ENCODE data around the gene FAM131A.

Gene FAM131A

GRCh38 chr3:184382326-184383032 is 45.1 kb downstream of the FAM131A start:
- Histone ChIP-seq H3K9ac (ENCODE audit: low read length) (no peak overlapping the region), H3K79me2 (ENCODE audit: insufficient read depth, low read length) (no peaks in the 10 kb centered on the region), H3K4me3 (ENCODE audit: insufficient read depth, low read length, poor library complexity, severe bottlenecking) (no peak overlapping the region), H4K20me1 (ENCODE audit: low read depth, low read length) (no peaks in the 10 kb centered on the region), H3K9me2 (replicated peaks; ENCODE audit: insufficient read depth, low read length) (no peaks in the 10 kb centered on the region), H3K27ac (ENCODE audit: low read depth, low read length) (no peak overlapping the region), H2AFZ (ENCODE audit: low read depth, low read length, severe bottlenecking) (no peak overlapping the region), H3F3A (ENCODE audit: insufficient read depth) (no peaks in the 10 kb centered on the region), H3K9me3 (ENCODE audit: insufficient read depth, low read length) (no peaks in the 10 kb centered on the region), H3K36me3 (ENCODE audit: low read length) (no peaks in the 10 kb centered on the region), H3K4me2 (ENCODE audit: low read depth, low read length, poor library complexity, severe bottlenecking) (no peak overlapping the region), H3K27me3 (ENCODE audit: low read length) (no peaks in the 10 kb centered on the region)
- TF ChIP-seq CTCF (IDR thresholded peaks at IDR 0.05; ENCODE audit: insufficient read depth, low read length, poor library complexity, severe bottlenecking) (no peak), EZH2phosphoT487 (conservative IDR thresholded peaks at IDR 0.05; ENCODE audit: low read length) (no peak)

GRCh38 chr3:184383033-184383740 is 45.8 kb downstream of the FAM131A start:
- H3K4me3 ChIP-seq (ENCODE audit: insufficient read depth, low read length, poor library complexity, severe bottlenecking), result no peak overlapping the region
- no peaks in the 10 kb centered on the region for H3K9me2 ChIP-seq (replicated peaks; ENCODE audit: insufficient read depth, low read length)
- no peaks in the 10 kb centered on the region for H3K27me3 ChIP-seq (ENCODE audit: low read length)
- H3K9me3 ChIP-seq (ENCODE audit: insufficient read depth, low read length), result no peaks in the 10 kb centered on the region
- H3F3A ChIP-seq (ENCODE audit: insufficient read depth), result no peaks in the 10 kb centered on the region
- no peak overlapping the region for H3K4me2 ChIP-seq (ENCODE audit: low read depth, low read length, poor library complexity, severe bottlenecking)
- no peak overlapping the region for H3K27ac ChIP-seq (ENCODE audit: low read depth, low read length)
- no peak overlapping the region for H3K9ac ChIP-seq (ENCODE audit: low read length)
- H4K20me1 ChIP-seq (ENCODE audit: low read depth, low read length), result no peaks in the 10 kb centered on the region
- H3K36me3 ChIP-seq (ENCODE audit: low read length), result no peaks in the 10 kb centered on the region
- H3K79me2 ChIP-seq (ENCODE audit: insufficient read depth, low read length), result no peaks in the 10 kb centered on the region
- no peak overlapping the region for H2AFZ ChIP-seq (ENCODE audit: low read depth, low read length, severe bottlenecking)
- TF ChIP-seq EZH2phosphoT487 (conservative IDR thresholded peaks at IDR 0.05; ENCODE audit: low read length), result no peak
- no peak for TF ChIP-seq CTCF (IDR thresholded peaks at IDR 0.05; ENCODE audit: insufficient read depth, low read length, poor library complexity, severe bottlenecking)

GRCh38 chr3:184384342-184384741 is 46.9 kb downstream of the FAM131A start:
- Histone ChIP-seq H3K9me3 (ENCODE audit: insufficient read depth, low read length) (no peaks in the 10 kb centered on the region), H3K36me3 (ENCODE audit: low read length) (no peaks in the 10 kb centered on the region), H4K20me1 (ENCODE audit: low read depth, low read length) (no peaks in the 10 kb centered on the region), H3K9ac (ENCODE audit: low read length) (no peak overlapping the region), H3K9me2 (replicated peaks; ENCODE audit: insufficient read depth, low read length) (no peaks in the 10 kb centered on the region), H3K4me2 (ENCODE audit: low read depth, low read length, poor library complexity, severe bottlenecking) (no peak overlapping the region), H3K27ac (ENCODE audit: low read depth, low read length) (no peak overlapping the region), H3K79me2 (ENCODE audit: insufficient read depth, low read length) (no peaks in the 10 kb centered on the region), H3K4me3 (ENCODE audit: insufficient read depth, low read length, poor library complexity, severe bottlenecking) (no peak overlapping the region), H3K27me3 (ENCODE audit: low read length) (no peaks in the 10 kb centered on the region), H3F3A (ENCODE audit: insufficient read depth) (no peaks in the 10 kb centered on the region), H2AFZ (ENCODE audit: low read depth, low read length, severe bottlenecking) (no peak overlapping the region)
- TF ChIP-seq CTCF (IDR thresholded peaks at IDR 0.05; ENCODE audit: insufficient read depth, low read length, poor library complexity, severe bottlenecking) (no peak), EZH2phosphoT487 (conservative IDR thresholded peaks at IDR 0.05; ENCODE audit: low read length) (no peak)

All from SU-DHL-6 (cell line).